ENCODE measurements around the gene SERPINA1. TPM values are rescaled to one million over a fixed set of nuclear protein-coding genes. Genes with fewer than 3 reads are reported as not detected.

The SERPINA1 gene
- total and polyA plus RNA-seq, 2 donors (not counting 1 experiment from before 2014, with no cell fraction given), result 0.69 to 6.8 TPM

DNA sequence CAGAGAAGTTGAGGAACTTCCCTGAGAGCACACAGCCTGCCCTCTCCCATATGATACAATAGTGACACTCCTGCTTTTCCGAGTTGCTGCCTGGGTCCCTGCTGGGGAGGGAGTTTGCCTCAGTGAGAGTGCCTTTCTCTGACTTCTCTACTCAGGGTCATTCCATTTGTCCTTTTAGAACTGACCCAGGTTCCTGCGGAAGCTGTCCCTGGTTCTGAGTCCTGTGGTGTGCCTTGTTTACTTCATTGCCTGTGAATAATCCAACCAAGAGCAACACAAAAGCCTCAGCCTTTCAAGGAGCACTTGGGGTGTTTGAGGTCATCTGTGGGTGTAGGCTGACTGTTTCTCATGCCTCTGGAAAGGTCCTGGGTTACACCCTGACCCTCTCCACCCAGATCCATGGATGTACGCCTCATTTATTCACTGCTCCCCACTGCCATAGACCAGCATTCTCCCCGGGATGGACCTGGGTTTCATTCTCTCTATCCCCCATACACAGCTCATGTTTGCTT is 13.6 kb downstream of the SERPINA1 start:
- ATAC-seq (ENCODE audit: low read depth) (no peak), DNase-seq (no peak)
- peaks cover 0 to 5% (median 0%) of the 10 kb centered on the region in 3 donors for H3K9me3 ChIP-seq (ENCODE audit: control extremely low read depth in 1 of 3, control insufficient read depth in 2 of 3, insufficient read depth in 1 of 3, low read length in 2 of 3)
- Mint-ChIP-seq H3K27me3 (peaks cover 9% of the 10 kb centered on the region), H3K4me1 (no peaks in the 10 kb centered on the region), H3K27ac (no peak overlapping the region), H3K4me3 (no peak overlapping the region), H3K9me3 (ENCODE audit: insufficient read depth) (no peaks in the 10 kb centered on the region)
- no peaks in the 10 kb centered on the region for H3K4me1 ChIP-seq (ENCODE audit: control insufficient read depth in 2 of 2, insufficient read depth in 2 of 2, low read length in 2 of 2)
- TF ChIP-seq EZH2 (IDR thresholded peaks at IDR 0.05; ENCODE audit: borderline replicate concordance, insufficient read depth, low read depth, low read length, poor library complexity, severe bottlenecking) (no peak), CTCF (IDR thresholded peaks at IDR 0.05) (no peak)
- 100% methylated on average over 2 of the region's 4 CpGs for WGBS (ENCODE audit: insufficient coverage)
- no peak overlapping the region for H3K9ac ChIP-seq (ENCODE audit: low read length)
- intact Hi-C loops (cut with micrococcal nuclease), result no loop called here
- H3K36me3 ChIP-seq (replicated peaks in 1 of 2; ENCODE audit: control extremely low read depth in 1 of 2, control insufficient read depth in 1 of 2, extremely low read depth in 1 of 2, insufficient read depth in 2 of 2, low read length in 1 of 2), result no peaks in the 10 kb centered on the region
- H3K27ac ChIP-seq (ENCODE audit: low read length in 2 of 2), result no peak overlapping the region
- CTCF ChIA-PET, result no interaction called here
- H3K4me3 ChIP-seq (ENCODE audit: control extremely low read depth in 1 of 5, extremely low read depth in 1 of 5, insufficient read depth in 1 of 5, low read depth in 2 of 5, low read length in 4 of 5), result no peak overlapping the region
- H4K20me1 ChIP-seq (ENCODE audit: control insufficient read depth, insufficient read depth, low read length, poor library complexity, severe bottlenecking), result no peaks in the 10 kb centered on the region
- H3K4me2 ChIP-seq (replicated peaks; ENCODE audit: low read depth, low read length, poor library complexity, severe bottlenecking), result no peak overlapping the region
- no peak overlapping the region for H2AFZ ChIP-seq (ENCODE audit: insufficient read depth, low read depth, low read length, poor library complexity, severe bottlenecking)
- POLR2A ChIA-PET, result no interaction called here
- H3K79me2 ChIP-seq (ENCODE audit: control insufficient read depth, insufficient read depth, low read length), result no peaks in the 10 kb centered on the region
- no peaks in the 10 kb centered on the region for H3K27me3 ChIP-seq (replicated peaks in 1 of 4; ENCODE audit: control extremely low read depth in 1 of 4, control insufficient read depth in 3 of 4, insufficient read depth in 4 of 4, low read length in 3 of 4)

- H2AFZ ChIP-seq (ENCODE audit: insufficient read depth, low read depth, low read length, poor library complexity, severe bottlenecking), result no peak overlapping the region
- no peak for ATAC-seq (ENCODE audit: low read depth)
- no peak overlapping the region for H3K4me2 ChIP-seq (replicated peaks; ENCODE audit: low read depth, low read length, poor library complexity, severe bottlenecking)
- no peaks in the 10 kb centered on the region for H3K79me2 ChIP-seq (ENCODE audit: control insufficient read depth, insufficient read depth, low read length)
- TF ChIP-seq CTCF (IDR thresholded peaks at IDR 0.05) (no peak), EZH2 (IDR thresholded peaks at IDR 0.05; ENCODE audit: borderline replicate concordance, insufficient read depth, low read depth, low read length, poor library complexity, severe bottlenecking) (no peak)
- intact Hi-C loops (cut with micrococcal nuclease), result no loop called here
- H4K20me1 ChIP-seq (ENCODE audit: control insufficient read depth, insufficient read depth, low read length, poor library complexity, severe bottlenecking), result no peaks in the 10 kb centered on the region
- H3K4me1 ChIP-seq (ENCODE audit: control insufficient read depth in 2 of 2, insufficient read depth in 2 of 2, low read length in 2 of 2), result no peaks in the 10 kb centered on the region
- POLR2A ChIA-PET, result no interaction called here
- Mint-ChIP-seq H3K4me1 (no peaks in the 10 kb centered on the region), H3K27ac (no peak overlapping the region), H3K27me3 (peaks cover 9% of the 10 kb centered on the region), H3K9me3 (ENCODE audit: insufficient read depth) (no peaks in the 10 kb centered on the region), H3K4me3 (no peak overlapping the region)
- no peak overlapping the region for H3K27ac ChIP-seq (ENCODE audit: low read length in 2 of 2)
- peaks cover 0 to 5% (median 0%) of the 10 kb centered on the region in 3 donors for H3K9me3 ChIP-seq (ENCODE audit: control extremely low read depth in 1 of 3, control insufficient read depth in 2 of 3, insufficient read depth in 1 of 3, low read length in 2 of 3)
- no peak for DNase-seq
- H3K4me3 ChIP-seq (ENCODE audit: control extremely low read depth in 1 of 5, extremely low read depth in 1 of 5, insufficient read depth in 1 of 5, low read depth in 2 of 5, low read length in 4 of 5), result no peak overlapping the region
- no peak overlapping the region for H3K9ac ChIP-seq (ENCODE audit: low read length)
- WGBS (ENCODE audit: insufficient coverage), result 89% methylated on average over 5 of the region's 6 CpGs
- no peaks in the 10 kb centered on the region for H3K36me3 ChIP-seq (replicated peaks in 1 of 2; ENCODE audit: control extremely low read depth in 1 of 2, control insufficient read depth in 1 of 2, extremely low read depth in 1 of 2, insufficient read depth in 2 of 2, low read length in 1 of 2)
- CTCF ChIA-PET, result no interaction called here
- no peaks in the 10 kb centered on the region for H3K27me3 ChIP-seq (replicated peaks in 1 of 4; ENCODE audit: control extremely low read depth in 1 of 4, control insufficient read depth in 3 of 4, insufficient read depth in 4 of 4, low read length in 3 of 4)
These were observed 14.3 kb downstream of the SERPINA1 start for GRCh38 chr14:94374116-94374515.

Measured in B cell (primary cell).